Astrocyte (in vitro differentiated cells and primary cell): ENCODE results near the gene GRB7. TPM values are rescaled to one million over a fixed set of nuclear protein-coding genes. Genes with fewer than 3 reads are reported as not detected.
A peak's percentile ranks its signal among the peaks of the same experiment; 100 is the strongest.
"Not testable (repeated sequence)": the region's sequence is repeated elsewhere in the genome, so short reads cannot be mapped to it uniquely, and the experiment has no call there.

ENCODE experiments used
- DNase-seq: peaks from one replicate; pipeline ENCODE4 v3.0.0-alpha.2; 2010; ENCODE audit warnings: low read depth
- FAIRE-seq: peaks from 2 replicates; lab custom pipeline; 2011; peaks lifted over from hg19 to GRCh38; lab: Jason Lieb, UNC
- H2AFZ ChIP-seq: 2 replicates; pipeline ENCODE4 v1.6.0; 2012; ENCODE audit warnings: low read depth, low read length, inconsistent platforms
- H3K27ac ChIP-seq: 2 replicates; pipeline ENCODE4 v1.5.1; 2011; ENCODE audit warnings: low read depth, low read length, inconsistent platforms
- H3K27me3 ChIP-seq: 2 replicates; pipeline ENCODE4 v1.6.0; 2011; ENCODE audit warnings: low read length, inconsistent platforms; ENCODE audit not compliant: insufficient read depth
- H3K36me3 ChIP-seq: 2 replicates; pipeline ENCODE4 v1.5.1; 2011; ENCODE audit warnings: low read length, inconsistent platforms; ENCODE audit not compliant: insufficient read depth
- H3K4me1 ChIP-seq: 2 replicates; pipeline ENCODE4 v1.5.1; 2011; ENCODE audit warnings: low read length, inconsistent platforms; ENCODE audit not compliant: insufficient read depth
- H3K4me2 ChIP-seq: 2 replicates; pipeline ENCODE4 v1.6.0; 2012; ENCODE audit warnings: low read length, inconsistent platforms
- H3K4me3 ChIP-seq: 2 replicates; pipeline ENCODE4 v1.5.1; 2011; ENCODE audit warnings: low read depth, mild to moderate bottlenecking, low read length, inconsistent platforms; ENCODE audit not compliant: insufficient read depth
- H3K79me2 ChIP-seq: 2 replicates; pipeline ENCODE4 v1.6.0; 2012; ENCODE audit warnings: mild to moderate bottlenecking, low read length, inconsistent platforms; ENCODE audit not compliant: insufficient read depth
- H3K9ac ChIP-seq: 2 replicates; pipeline ENCODE4 v1.6.0; 2012; ENCODE audit warnings: mild to moderate bottlenecking, low read length, inconsistent platforms
- H3K9me3 ChIP-seq: 2 replicates; pipeline ENCODE4 v1.5.1; 2012; ENCODE audit warnings: low read depth, mild to moderate bottlenecking, low read length, inconsistent platforms; ENCODE audit not compliant: insufficient read depth
- H4K20me1 ChIP-seq: 2 replicates; pipeline ENCODE4 v1.6.0; 2012; ENCODE audit warnings: low read length, inconsistent platforms; ENCODE audit not compliant: insufficient read depth
- H3K27ac Mint-ChIP-seq: one replicate; pipeline ENCODE4 v1.8.0; 2021; ENCODE audit warnings: mild to moderate bottlenecking, mixed read lengths; ENCODE audit not compliant: unreplicated experiment
- H3K27me3 Mint-ChIP-seq: one replicate; pipeline ENCODE4 v1.8.0; 2021; ENCODE audit warnings: low read depth, mixed read lengths; ENCODE audit not compliant: unreplicated experiment
- H3K36me3 Mint-ChIP-seq: one replicate; pipeline ENCODE4 v1.8.0; 2021; ENCODE audit warnings: low read depth, mixed read lengths; ENCODE audit not compliant: unreplicated experiment
- H3K4me1 Mint-ChIP-seq: one replicate; pipeline ENCODE4 v1.8.0; 2021; ENCODE audit warnings: low read depth, mixed read lengths; ENCODE audit not compliant: unreplicated experiment
- H3K4me3 Mint-ChIP-seq: one replicate; pipeline ENCODE4 v1.8.0; 2021; ENCODE audit warnings: mild to moderate bottlenecking, moderate library complexity, mixed read lengths; ENCODE audit not compliant: unreplicated experiment
- H3K9me3 Mint-ChIP-seq: one replicate; pipeline ENCODE4 v1.8.0; 2021; ENCODE audit warnings: mild to moderate bottlenecking, mixed read lengths; ENCODE audit not compliant: unreplicated experiment
- CTCF ChIP-seq: IDR thresholded peaks from 2 replicates; pipeline ENCODE4 v1.5.1; 2011; ENCODE audit warnings: low read depth, mild to moderate bottlenecking, inconsistent platforms, low read length, moderate library complexity; ENCODE audit not compliant: insufficient read depth
- EZH2 ChIP-seq: IDR thresholded peaks from 2 replicates; pipeline ENCODE4 v1.6.1; 2012; ENCODE audit warnings: mild to moderate bottlenecking, low read length, inconsistent platforms; ENCODE audit not compliant: insufficient read depth
- total RNA-seq: library from RNA; stranded (reverse); gene quantifications from 2 replicates; pipeline ENCODE4 v1.2.1, GENCODE V29; 2021

The GRB7 gene
- total RNA-seq, 1 donor from 2014 or later: 3.3 TPM

- Histone ChIP-seq H3K27me3 (no peaks in the 10 kb centered on the region), H2AFZ (no peak overlapping the region), H3K4me1 (peaks cover 3% of the 10 kb centered on the region), H4K20me1 (peaks cover 28% of the 10 kb centered on the region), H3K4me2 (no peak overlapping the region), H3K9ac (no peak overlapping the region), H3K27ac (no peak overlapping the region), H3K36me3 (peaks cover 17% of the 10 kb centered on the region), H3K4me3 (no peak overlapping the region), H3K79me2 (peaks cover 13% of the 10 kb centered on the region), H3K9me3 (no peaks in the 10 kb centered on the region)
- DNase-seq (no peak), FAIRE-seq (no peak)
- H3K4me3 Mint-ChIP-seq: no peak overlapping the region
- H3K36me3 Mint-ChIP-seq: peaks cover 13% of the 10 kb centered on the region
- peak overlapping the region; percentile 58 for H3K27ac Mint-ChIP-seq
- TF ChIP-seq CTCF (no peak), EZH2 (no peak)
- H3K9me3 Mint-ChIP-seq: no peaks in the 10 kb centered on the region
- no peaks in the 10 kb centered on the region for H3K27me3 Mint-ChIP-seq
- H3K4me1 Mint-ChIP-seq: no peaks in the 10 kb centered on the region
These were observed 27.5 kb upstream of the GRB7 start for GRCh38 chr17:39709998-39710964.

GRCh38 chr17:39711071-39711470 is 26.7 kb upstream of the GRB7 start:
- H3K36me3 Mint-ChIP-seq: peaks cover 13% of the 10 kb centered on the region
- H3K36me3 ChIP-seq: peaks cover 17% of the 10 kb centered on the region
- FAIRE-seq: not testable (repeated sequence)

GRCh38 chr17:39711851-39712250 is 25.9 kb upstream of the GRB7 start:
- no peaks in the 10 kb centered on the region for H3K79me2 ChIP-seq
- DNase-seq (no peak), FAIRE-seq (no peak)
- peaks cover 17% of the 10 kb centered on the region for H3K36me3 ChIP-seq
- H4K20me1 ChIP-seq: peaks cover 12% of the 10 kb centered on the region
- Mint-ChIP-seq H3K4me3 (no peak overlapping the region), H3K9me3 (no peaks in the 10 kb centered on the region), H3K36me3 (peaks cover 13% of the 10 kb centered on the region), H3K27ac (no peak overlapping the region), H3K4me1 (no peaks in the 10 kb centered on the region), H3K27me3 (no peaks in the 10 kb centered on the region)
- H3K27me3 ChIP-seq: no peaks in the 10 kb centered on the region
- no peak overlapping the region for H3K4me2 ChIP-seq
- no peak overlapping the region for H3K27ac ChIP-seq
- no peak overlapping the region for H3K9ac ChIP-seq
- no peak overlapping the region for H2AFZ ChIP-seq
- H3K4me1 ChIP-seq: no peaks in the 10 kb centered on the region
- no peaks in the 10 kb centered on the region for H3K9me3 ChIP-seq
- TF ChIP-seq CTCF (no peak), EZH2 (no peak)
- no peak overlapping the region for H3K4me3 ChIP-seq

More at GRCh38 chr17:39711071-39711470, 26.7 kb upstream of the GRB7 start:
- peaks cover 20% of the 10 kb centered on the region for H4K20me1 ChIP-seq
- not testable (repeated sequence) for H3K9ac ChIP-seq, H3K27ac ChIP-seq, H3K27me3 Mint-ChIP-seq, H3K4me3 Mint-ChIP-seq, H3K4me1 ChIP-seq, H3K4me2 ChIP-seq, H3K27me3 ChIP-seq, H3K4me3 ChIP-seq, H3K9me3 ChIP-seq, DNase-seq, H2AFZ ChIP-seq, H3K27ac Mint-ChIP-seq, H3K9me3 Mint-ChIP-seq, H3K79me2 ChIP-seq, H3K4me1 Mint-ChIP-seq
